Fibroblast of lung (primary cell): ENCODE results near the gene NNT. TPM values are rescaled to one million over a fixed set of nuclear protein-coding genes. Genes with fewer than 3 reads are reported as not detected.

Source experiments
- DNase-seq, 2 donors: peaks; one replicate each; pipeline versions ENCODE4 v3.0.0 to v3.0.0-alpha.2; 2010; ENCODE audit warnings: low read depth in 2 of 2
- H2AFZ ChIP-seq: 2 replicates; pipeline ENCODE4 v1.5.1; 2012; ENCODE audit warnings: low read length, control low read depth, inconsistent platforms
- H3K27ac ChIP-seq: 2 replicates; pipeline ENCODE4 v1.5.1; 2011; ENCODE audit warnings: low read length, control low read depth; ENCODE audit not compliant: insufficient read depth
- H3K27me3 ChIP-seq: 2 replicates; pipeline ENCODE4 v1.5.1; 2011; ENCODE audit warnings: mild to moderate bottlenecking, low read length; ENCODE audit not compliant: control insufficient read depth, insufficient read depth
- H3K36me3 ChIP-seq: 2 replicates; pipeline ENCODE4 v1.5.1; 2011; ENCODE audit warnings: low read length; ENCODE audit not compliant: control insufficient read depth, insufficient read depth
- H3K4me1 ChIP-seq: 2 replicates; pipeline ENCODE4 v1.5.1; 2011; ENCODE audit warnings: low read length; ENCODE audit not compliant: control insufficient read depth, insufficient read depth; ENCODE audit errors: extremely low read depth
- H3K4me2 ChIP-seq: 2 replicates; pipeline ENCODE4 v1.5.1; 2011; ENCODE audit warnings: low read length, control low read depth; ENCODE audit not compliant: insufficient read depth; ENCODE audit errors: extremely low read depth
- H3K4me3 ChIP-seq, 4 experiments: fragments of 200-600 bp in 1 of 4; sonication (generic) in 1 of 4; replicated peaks in 1 of 4; 2 replicates each; pipeline ENCODE4 v1.5.1; 2011 to 2016; ENCODE audit warnings: low read length in 4 of 4, low read depth in 3 of 4, mild to moderate bottlenecking in 3 of 4, control low read depth in 2 of 4, inconsistent platforms in 1 of 4, mixed read lengths in 1 of 4; ENCODE audit not compliant: insufficient read depth in 1 of 4; ENCODE audit errors: control extremely low read depth in 1 of 4
- H3K79me2 ChIP-seq: 2 replicates; pipeline ENCODE4 v1.5.1; 2012; ENCODE audit warnings: mild to moderate bottlenecking, low read length, inconsistent platforms; ENCODE audit not compliant: control insufficient read depth, insufficient read depth
- H3K9ac ChIP-seq: 2 replicates; pipeline ENCODE4 v1.5.1; 2011; ENCODE audit warnings: mild to moderate bottlenecking, low read length, control low read depth; ENCODE audit not compliant: insufficient read depth
- H3K9me3 ChIP-seq: 2 replicates; pipeline ENCODE4 v1.5.1; 2012; ENCODE audit warnings: low read depth, low read length; ENCODE audit not compliant: control insufficient read depth, insufficient read depth
- H4K20me1 ChIP-seq: 2 replicates; pipeline ENCODE4 v1.5.1; 2011; ENCODE audit warnings: low read length; ENCODE audit not compliant: control insufficient read depth, insufficient read depth; ENCODE audit errors: extremely low read depth
- EZH2 ChIP-seq: IDR thresholded peaks from 2 replicates; pipeline ENCODE4 v1.5.1; 2012; ENCODE audit warnings: low read length, control low read depth, mild to moderate bottlenecking; ENCODE audit errors: missing control alignments
- polyA plus RNA-seq, 2 donors: library from polyadenylated mRNA; depleted of rRNA in 1 of 2; stranded (reverse) in 1 of 2; unstranded in 1 of 2; fragments of >200 nt; gene quantifications; 2 replicates each; pipeline ENCODE4 v1.2.1, GENCODE V29; 2011 to 2012; ENCODE audit warnings: missing spikeins in 1 of 2
- total RNA-seq: library from RNA; depleted of rRNA; stranded (reverse); fragments of >200 nt; gene quantifications from 2 replicates; pipeline ENCODE4 v1.2.1, GENCODE V29; 2014
- TF ChIP-seq, protein P1 (sequence below), 2 donors: IDR thresholded peaks in 1 of 2; conservative IDR thresholded peaks in 1 of 2; 1 replicate in 1 of 2; 2 replicates in 1 of 2; pipeline ENCODE4 v1.5.1; 2011 to 2012; ENCODE audit warnings: low read length in 2 of 2, control low read depth in 1 of 2, inconsistent platforms in 1 of 2, low read depth in 1 of 2, mild to moderate bottlenecking in 1 of 2

The NNT gene
- total and polyA plus RNA-seq, 2 donors (not counting 1 experiment from before 2014, with no cell fraction given) = 65.7 to 115 TPM

DNA sequence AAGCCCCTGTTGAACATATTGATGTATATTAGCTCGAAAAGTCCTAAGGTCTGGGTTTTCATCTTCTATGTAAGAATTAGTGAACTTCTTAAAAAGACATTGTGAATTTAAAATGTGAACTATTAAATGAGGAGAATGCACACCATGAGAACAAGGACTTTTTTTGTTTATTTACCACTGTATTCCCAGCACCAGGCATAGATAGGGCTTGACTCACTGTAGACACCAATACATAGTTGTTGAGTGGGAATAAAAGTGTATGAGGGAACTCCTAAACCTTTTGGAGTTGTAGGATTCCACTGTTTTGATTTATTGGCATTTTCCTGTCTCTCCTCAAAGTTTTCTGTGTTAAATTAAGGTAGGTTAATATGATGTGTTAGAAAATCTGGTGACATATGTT is 40.3 kb downstream of the NNT start:
- Histone ChIP-seq H3K79me2 (no peaks in the 10 kb centered on the region), H3K27me3 (no peaks in the 10 kb centered on the region), H4K20me1 (no peaks in the 10 kb centered on the region), H3K4me3 (no peak overlapping the region), H3K4me2 (no peak overlapping the region), H3K36me3 (no peaks in the 10 kb centered on the region), H3K9me3 (no peaks in the 10 kb centered on the region), H2AFZ (no peak overlapping the region), H3K9ac (no peak overlapping the region), H3K27ac (no peak overlapping the region), H3K4me1 (no peaks in the 10 kb centered on the region)
- TF ChIP-seq EZH2 = no peak
- TF ChIP-seq, protein P1, sequence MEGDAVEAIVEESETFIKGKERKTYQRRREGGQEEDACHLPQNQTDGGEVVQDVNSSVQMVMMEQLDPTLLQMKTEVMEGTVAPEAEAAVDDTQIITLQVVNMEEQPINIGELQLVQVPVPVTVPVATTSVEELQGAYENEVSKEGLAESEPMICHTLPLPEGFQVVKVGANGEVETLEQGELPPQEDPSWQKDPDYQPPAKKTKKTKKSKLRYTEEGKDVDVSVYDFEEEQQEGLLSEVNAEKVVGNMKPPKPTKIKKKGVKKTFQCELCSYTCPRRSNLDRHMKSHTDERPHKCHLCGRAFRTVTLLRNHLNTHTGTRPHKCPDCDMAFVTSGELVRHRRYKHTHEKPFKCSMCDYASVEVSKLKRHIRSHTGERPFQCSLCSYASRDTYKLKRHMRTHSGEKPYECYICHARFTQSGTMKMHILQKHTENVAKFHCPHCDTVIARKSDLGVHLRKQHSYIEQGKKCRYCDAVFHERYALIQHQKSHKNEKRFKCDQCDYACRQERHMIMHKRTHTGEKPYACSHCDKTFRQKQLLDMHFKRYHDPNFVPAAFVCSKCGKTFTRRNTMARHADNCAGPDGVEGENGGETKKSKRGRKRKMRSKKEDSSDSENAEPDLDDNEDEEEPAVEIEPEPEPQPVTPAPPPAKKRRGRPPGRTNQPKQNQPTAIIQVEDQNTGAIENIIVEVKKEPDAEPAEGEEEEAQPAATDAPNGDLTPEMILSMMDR (conservative IDR thresholded peaks at IDR 0.05 in 1 of 2, IDR thresholded peaks at IDR 0.05 in 1 of 2; ENCODE audit: low read depth in 1 of 2, low read length in 2 of 2) = no peak
- DNase-seq = peak; percentile 17 to 18

DNA sequence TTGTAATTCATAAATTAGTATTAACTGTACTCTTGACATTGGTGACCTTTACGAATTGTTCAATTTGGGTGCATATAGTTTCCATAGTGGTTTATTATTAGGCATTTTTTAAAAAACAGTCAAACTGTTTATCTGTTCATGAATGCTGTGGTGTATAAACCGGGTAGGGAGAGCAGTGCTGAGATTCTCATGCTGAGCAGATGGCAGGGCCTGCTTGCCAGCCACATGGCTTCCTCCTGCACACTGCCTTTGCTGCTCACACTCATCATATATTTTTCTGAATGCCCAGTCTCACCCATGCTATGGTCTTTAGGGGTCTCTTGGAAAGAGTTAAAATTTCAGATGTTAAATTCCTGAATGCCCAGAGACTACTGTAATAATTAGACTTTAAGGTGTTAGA is 40.8 kb downstream of the NNT start:
- Histone ChIP-seq H3K27me3 (no peaks in the 10 kb centered on the region), H3K4me3 (no peak overlapping the region)

DNA sequence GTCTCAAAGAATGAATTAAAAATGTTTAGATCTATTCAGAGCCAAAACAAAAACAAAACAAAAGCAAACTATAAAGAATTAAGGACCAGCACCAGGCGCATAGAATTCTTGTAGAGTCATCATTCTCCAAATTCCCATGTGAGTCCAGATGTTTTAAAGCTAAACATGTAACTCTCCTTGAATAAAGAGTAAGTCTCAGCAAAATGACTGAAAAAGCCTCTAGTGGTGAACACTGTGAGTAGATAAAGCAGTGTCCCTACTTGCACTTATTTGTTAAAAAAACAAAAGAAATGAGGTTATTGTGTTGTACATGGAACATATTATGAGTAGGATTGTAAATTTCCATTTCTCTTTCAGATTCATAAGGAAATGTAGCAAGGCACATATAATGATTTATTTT is 44.0 kb downstream of the NNT start:
- H3K36me3 ChIP-seq = peaks cover 3% of the 10 kb centered on the region
- H3K27me3 ChIP-seq = no peaks in the 10 kb centered on the region
- H3K4me1 ChIP-seq = peaks cover 6% of the 10 kb centered on the region
- H3K4me2 ChIP-seq = no peak overlapping the region
- H2AFZ ChIP-seq = no peak overlapping the region
- H3K9ac ChIP-seq = no peak overlapping the region
- H3K27ac ChIP-seq = no peak overlapping the region
- TF ChIP-seq, protein P1 (conservative IDR thresholded peaks at IDR 0.05 in 1 of 2, IDR thresholded peaks at IDR 0.05 in 1 of 2; ENCODE audit: low read depth in 1 of 2, low read length in 2 of 2) = peak in 1 of 2 donors; percentile 36
- no peak for TF ChIP-seq EZH2
- no peaks in the 10 kb centered on the region for H4K20me1 ChIP-seq
- H3K9me3 ChIP-seq = no peaks in the 10 kb centered on the region
- peak in 1 of 2 donors; percentile 58 for DNase-seq
- no peak overlapping the region for H3K4me3 ChIP-seq
- no peaks in the 10 kb centered on the region for H3K79me2 ChIP-seq

More for the DNA sequence above, 40.8 kb downstream of the NNT start:
- Histone ChIP-seq H3K79me2 (no peaks in the 10 kb centered on the region), H3K9ac (no peak overlapping the region), H4K20me1 (no peaks in the 10 kb centered on the region), H2AFZ (no peak overlapping the region), H3K36me3 (no peaks in the 10 kb centered on the region), H3K9me3 (no peaks in the 10 kb centered on the region), H3K27ac (no peak overlapping the region), H3K4me1 (no peaks in the 10 kb centered on the region), H3K4me2 (no peak overlapping the region)
- TF ChIP-seq EZH2 = no peak
- TF ChIP-seq, protein P1 (conservative IDR thresholded peaks at IDR 0.05 in 1 of 2, IDR thresholded peaks at IDR 0.05 in 1 of 2; ENCODE audit: low read depth in 1 of 2, low read length in 2 of 2) = no peak
- no peak for DNase-seq
